Measurements from ENCODE around the gene TTC39B.

TTC39B gene

DNA sequence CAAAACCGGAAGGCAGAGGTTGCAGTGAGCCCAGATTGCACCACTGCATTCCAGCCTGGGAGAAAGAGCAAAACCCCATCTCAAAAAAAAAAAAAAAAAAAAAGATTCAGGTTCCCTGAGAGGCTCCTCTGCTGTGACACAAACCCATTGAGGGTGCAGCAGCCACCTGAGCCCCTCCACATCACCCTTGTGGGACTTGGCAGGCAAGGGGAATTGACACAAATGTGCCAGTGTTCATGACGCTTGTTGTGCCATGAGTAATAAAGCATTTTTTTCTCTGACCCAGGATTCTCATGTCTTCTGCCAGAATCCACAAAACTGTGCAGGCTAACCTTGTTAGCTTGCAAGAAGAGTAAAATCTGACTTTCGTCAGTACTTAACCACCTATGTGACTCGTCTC lies 149.6 kb downstream of the TTC39B start:
- Histone ChIP-seq H3K36me3 (replicated peaks in 1 of 2; ENCODE audit: control insufficient read depth in 2 of 2, insufficient read depth in 2 of 2, low read length in 2 of 2) (no peaks in the 10 kb centered on the region), H2BK15ac (ENCODE audit: low read length) (no peak overlapping the region), H3K9ac (ENCODE audit: low read depth, low read length, poor library complexity) (no peak overlapping the region), H2AFZ (ENCODE audit: low read length) (no peak overlapping the region), H2AK5ac (ENCODE audit: low read depth, low read length) (no peak overlapping the region), H4K91ac (ENCODE audit: low read depth, low read length, poor library complexity) (no peak overlapping the region), H3K79me1 (ENCODE audit: low read depth, low read length) (no peaks in the 10 kb centered on the region), H3K4me2 (ENCODE audit: insufficient read depth, low read length, poor library complexity, severe bottlenecking) (no peak overlapping the region), H2BK5ac (ENCODE audit: low read length) (no peak overlapping the region), H3K4me3 (ENCODE audit: low read length in 2 of 2) (no peak overlapping the region), H2BK12ac (ENCODE audit: low read length) (no peak overlapping the region), H2BK120ac (ENCODE audit: low read depth, low read length) (no peak overlapping the region), H3K27ac (replicated peaks; ENCODE audit: low read length) (no peak overlapping the region), H3K27me3 (ENCODE audit: control insufficient read depth in 3 of 3, insufficient read depth in 3 of 3, low read depth in 1 of 3, low read length in 3 of 3) (peaks cover 0 to 4% (median 0%) of the 10 kb centered on the region in 3 experiments), H3K14ac (ENCODE audit: low read length) (no peak overlapping the region), H3K23ac (ENCODE audit: low read depth, low read length, poor library complexity) (no peak overlapping the region), H4K8ac (ENCODE audit: low read depth, low read length) (no peak overlapping the region), H3K18ac (ENCODE audit: low read length) (no peak overlapping the region), H3K4me1 (ENCODE audit: control insufficient read depth in 2 of 2, insufficient read depth in 1 of 2, low read depth in 1 of 2, low read length in 2 of 2) (no peaks in the 10 kb centered on the region), H3K9me3 (replicated peaks in 1 of 2; ENCODE audit: control insufficient read depth in 2 of 2, insufficient read depth in 1 of 2, low read depth in 1 of 2, low read length in 2 of 2) (no peaks in the 10 kb centered on the region), H3K4ac (ENCODE audit: low read length) (no peak overlapping the region)
- no peak for DNase-seq (ENCODE audit: low spot score)
- no CpG with 5 or more reads among the region's 4 CpGs for WGBS, 2 donors (ENCODE audit: extremely low coverage in 2 of 2, insufficient read length in 2 of 2, insufficient replicate concordance in 1 of 2)

DNA sequence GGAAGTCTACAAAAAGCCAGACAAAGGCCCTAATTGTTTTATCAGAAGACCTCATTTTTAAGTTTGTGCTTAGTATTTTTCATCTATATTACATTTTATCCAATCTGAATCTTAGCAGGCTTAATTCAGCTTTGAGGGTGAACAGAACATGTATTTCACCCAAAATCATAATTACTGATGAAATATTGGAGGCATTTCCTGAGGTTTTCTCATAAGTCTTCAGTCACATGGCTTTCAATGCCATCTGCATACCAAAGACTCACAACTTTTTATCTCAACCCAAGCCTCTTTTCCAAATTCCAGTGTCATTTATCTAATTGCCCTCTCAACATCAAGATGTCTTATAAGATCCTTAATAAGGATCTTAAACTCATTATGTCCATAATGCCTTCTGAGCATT lies 150.8 kb downstream of the TTC39B start:
- Histone ChIP-seq H2AK5ac (ENCODE audit: low read depth, low read length) (no peak overlapping the region), H4K8ac (ENCODE audit: low read depth, low read length) (no peak overlapping the region), H3K79me1 (ENCODE audit: low read depth, low read length) (no peaks in the 10 kb centered on the region), H3K27ac (replicated peaks; ENCODE audit: low read length) (no peak overlapping the region), H2BK15ac (ENCODE audit: low read length) (no peak overlapping the region), H3K23ac (ENCODE audit: low read depth, low read length, poor library complexity) (no peak overlapping the region), H4K91ac (ENCODE audit: low read depth, low read length, poor library complexity) (no peak overlapping the region), H3K18ac (ENCODE audit: low read length) (no peak overlapping the region), H3K9ac (ENCODE audit: low read depth, low read length, poor library complexity) (no peak overlapping the region), H3K36me3 (replicated peaks in 1 of 2; ENCODE audit: control insufficient read depth in 2 of 2, insufficient read depth in 2 of 2, low read length in 2 of 2) (no peaks in the 10 kb centered on the region), H2BK120ac (ENCODE audit: low read depth, low read length) (no peak overlapping the region), H3K14ac (ENCODE audit: low read length) (no peak overlapping the region), H3K4me2 (ENCODE audit: insufficient read depth, low read length, poor library complexity, severe bottlenecking) (no peak overlapping the region), H2AFZ (ENCODE audit: low read length) (no peak overlapping the region), H3K27me3 (ENCODE audit: control insufficient read depth in 3 of 3, insufficient read depth in 3 of 3, low read depth in 1 of 3, low read length in 3 of 3) (peaks cover 0 to 4% (median 0%) of the 10 kb centered on the region in 3 experiments), H3K9me3 (replicated peaks in 1 of 2; ENCODE audit: control insufficient read depth in 2 of 2, insufficient read depth in 1 of 2, low read depth in 1 of 2, low read length in 2 of 2) (no peaks in the 10 kb centered on the region), H2BK12ac (ENCODE audit: low read length) (no peak overlapping the region), H3K4ac (ENCODE audit: low read length) (no peak overlapping the region), H3K4me3 (ENCODE audit: low read length in 2 of 2) (no peak overlapping the region), H3K4me1 (ENCODE audit: control insufficient read depth in 2 of 2, insufficient read depth in 1 of 2, low read depth in 1 of 2, low read length in 2 of 2) (no peaks in the 10 kb centered on the region), H2BK5ac (ENCODE audit: low read length) (no peak overlapping the region)
- DNase-seq (ENCODE audit: low spot score): no peak

- Histone ChIP-seq H4K91ac (ENCODE audit: low read depth, low read length, poor library complexity) (no peak overlapping the region), H3K9me3 (replicated peaks in 1 of 2; ENCODE audit: control insufficient read depth in 2 of 2, insufficient read depth in 1 of 2, low read depth in 1 of 2, low read length in 2 of 2) (no peaks in the 10 kb centered on the region), H3K27me3 (ENCODE audit: control insufficient read depth in 3 of 3, insufficient read depth in 3 of 3, low read depth in 1 of 3, low read length in 3 of 3) (peaks cover 0 to 4% (median 0%) of the 10 kb centered on the region in 3 experiments), H4K8ac (ENCODE audit: low read depth, low read length) (no peak overlapping the region), H3K4me3 (ENCODE audit: low read length in 2 of 2) (no peak overlapping the region), H2BK120ac (ENCODE audit: low read depth, low read length) (no peak overlapping the region), H3K27ac (replicated peaks; ENCODE audit: low read length) (no peak overlapping the region), H3K14ac (ENCODE audit: low read length) (no peak overlapping the region), H3K18ac (ENCODE audit: low read length) (no peak overlapping the region), H3K4me2 (ENCODE audit: insufficient read depth, low read length, poor library complexity, severe bottlenecking) (no peak overlapping the region), H2BK5ac (ENCODE audit: low read length) (no peak overlapping the region), H2AK5ac (ENCODE audit: low read depth, low read length) (no peak overlapping the region), H3K79me1 (ENCODE audit: low read depth, low read length) (no peaks in the 10 kb centered on the region), H3K4me1 (ENCODE audit: control insufficient read depth in 2 of 2, insufficient read depth in 1 of 2, low read depth in 1 of 2, low read length in 2 of 2) (no peaks in the 10 kb centered on the region), H3K36me3 (replicated peaks in 1 of 2; ENCODE audit: control insufficient read depth in 2 of 2, insufficient read depth in 2 of 2, low read length in 2 of 2) (no peaks in the 10 kb centered on the region), H3K9ac (ENCODE audit: low read depth, low read length, poor library complexity) (no peak overlapping the region), H3K4ac (ENCODE audit: low read length) (no peak overlapping the region), H2AFZ (ENCODE audit: low read length) (no peak overlapping the region), H2BK12ac (ENCODE audit: low read length) (no peak overlapping the region), H2BK15ac (ENCODE audit: low read length) (no peak overlapping the region), H3K23ac (ENCODE audit: low read depth, low read length, poor library complexity) (no peak overlapping the region)
- DNase-seq (ENCODE audit: low spot score): no peak
- WGBS, 2 donors (ENCODE audit: extremely low coverage in 2 of 2, insufficient read length in 2 of 2, insufficient replicate concordance in 1 of 2): no CpG with 5 or more reads among the region's 4 CpGs
These were observed 151.2 kb downstream of the TTC39B start for GRCh38 chr9:15155826-15156225.

DNA sequence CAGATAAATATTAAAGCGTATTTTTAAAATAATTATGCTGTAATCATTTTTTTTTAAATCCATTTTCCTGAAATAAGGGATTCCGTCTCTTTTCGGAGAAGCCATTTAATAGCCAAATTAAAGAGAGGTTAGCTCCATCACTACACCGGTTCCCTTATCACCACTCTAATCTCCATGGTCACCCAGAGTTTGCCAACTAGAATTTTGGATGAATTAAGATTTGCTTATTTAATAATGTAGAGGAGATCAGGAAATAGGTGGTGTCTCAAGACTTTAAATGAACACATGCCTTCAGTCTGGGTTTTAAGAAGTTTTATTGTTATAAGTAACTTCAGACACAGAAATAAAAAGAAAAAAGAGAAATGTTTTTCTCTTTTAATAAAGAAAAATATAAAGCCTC lies 151.7 kb downstream of the TTC39B start:
- Histone ChIP-seq H3K36me3 (replicated peaks in 1 of 2; ENCODE audit: control insufficient read depth in 2 of 2, insufficient read depth in 2 of 2, low read length in 2 of 2) (no peaks in the 10 kb centered on the region), H3K4me1 (ENCODE audit: control insufficient read depth in 2 of 2, insufficient read depth in 1 of 2, low read depth in 1 of 2, low read length in 2 of 2) (no peaks in the 10 kb centered on the region), H2AFZ (ENCODE audit: low read length) (no peak overlapping the region), H3K9ac (ENCODE audit: low read depth, low read length, poor library complexity) (no peak overlapping the region), H3K9me3 (replicated peaks in 1 of 2; ENCODE audit: control insufficient read depth in 2 of 2, insufficient read depth in 1 of 2, low read depth in 1 of 2, low read length in 2 of 2) (no peaks in the 10 kb centered on the region), H4K8ac (ENCODE audit: low read depth, low read length) (no peak overlapping the region), H3K79me1 (ENCODE audit: low read depth, low read length) (no peaks in the 10 kb centered on the region), H3K27ac (replicated peaks; ENCODE audit: low read length) (no peak overlapping the region), H3K18ac (ENCODE audit: low read length) (no peak overlapping the region), H2BK5ac (ENCODE audit: low read length) (no peak overlapping the region), H4K91ac (ENCODE audit: low read depth, low read length, poor library complexity) (no peak overlapping the region), H2BK15ac (ENCODE audit: low read length) (no peak overlapping the region), H2BK120ac (ENCODE audit: low read depth, low read length) (no peak overlapping the region), H2BK12ac (ENCODE audit: low read length) (no peak overlapping the region), H2AK5ac (ENCODE audit: low read depth, low read length) (no peak overlapping the region), H3K14ac (ENCODE audit: low read length) (no peak overlapping the region), H3K4ac (ENCODE audit: low read length) (no peak overlapping the region), H3K27me3 (ENCODE audit: control insufficient read depth in 3 of 3, insufficient read depth in 3 of 3, low read depth in 1 of 3, low read length in 3 of 3) (peaks cover 0 to 4% (median 0%) of the 10 kb centered on the region in 3 experiments), H3K4me3 (ENCODE audit: low read length in 2 of 2) (no peak overlapping the region), H3K4me2 (ENCODE audit: insufficient read depth, low read length, poor library complexity, severe bottlenecking) (no peak overlapping the region), H3K23ac (ENCODE audit: low read depth, low read length, poor library complexity) (no peak overlapping the region)
- WGBS, 2 donors (ENCODE audit: extremely low coverage in 2 of 2, insufficient read length in 2 of 2, insufficient replicate concordance in 1 of 2): no CpG with 5 or more reads among the region's 4 CpGs
- DNase-seq (ENCODE audit: low spot score): no peak

All from neuronal stem cell (in vitro differentiated cells).